Left lung (tissue), 10 donors: ENCODE data around the gene GPC6. TPM values are rescaled to one million over a fixed set of nuclear protein-coding genes. Genes with fewer than 3 reads are reported as not detected.

Experiments used
- ATAC-seq: fragments of 200-7000 bp; cut with Tn5 transposase; one replicate; pipeline ENCODE4 v1.9.1; 2020; ENCODE audit warnings: moderate library complexity
- DNase-seq, 4 donors: peaks; one replicate each; pipeline ENCODE4 v3.0.0-alpha.2; 2013 to 2020
- H3K27ac ChIP-seq, 2 donors: fragments of 200-600 bp; sonication (generic) in 1 of 2; one replicate each; pipeline versions ENCODE4 v1.5.0 to v1.8.0; 2020 to 2021
- H3K27me3 ChIP-seq, 2 donors: fragments of 200-600 bp; sonication (generic) in 1 of 2; one replicate each; pipeline versions ENCODE4 v1.5.0 to v1.8.0; 2020 to 2021
- H3K36me3 ChIP-seq, 2 donors: fragments of 200-600 bp; sonication (generic) in 1 of 2; one replicate each; pipeline versions ENCODE4 v1.5.0 to v1.8.0; 2020 to 2021
- H3K4me1 ChIP-seq, 2 donors: fragments of 200-600 bp; one replicate each; pipeline ENCODE4 v1.8.0; 2021
- H3K4me3 ChIP-seq, 2 donors: fragments of 200-600 bp; sonication (generic) in 1 of 2; one replicate each; pipeline versions ENCODE4 v1.5.0 to v1.8.0; 2020 to 2021; ENCODE audit warnings: mild to moderate bottlenecking in 1 of 2
- H3K9me3 ChIP-seq, 2 donors: fragments of 200-600 bp; sonication (generic) in 1 of 2; one replicate each; pipeline versions ENCODE4 v1.5.0 to v1.8.0; 2020 to 2021
- CTCF ChIP-seq, 2 donors: fragments of 200-600 bp; sonication (generic) in 1 of 2; IDR thresholded peaks; one replicate each; pipeline versions ENCODE4 v1.5.0 to v1.8.0; 2021; ENCODE audit warnings: antibody characterized with exemption in 2 of 2
- intact Hi-C, 2 donors: fragments of 100-400 bp; cut with DNase I; formaldehyde crosslinking; loops; one replicate each; pipeline versions ENCODE4 v1.11.2 to v1.14.2; 2022
- polyA plus RNA-seq, 6 donors: library from polyadenylated mRNA; unstranded; fragments of 120-200 nt; gene quantifications; one replicate each; pipeline ENCODE4 v1.2.1, GENCODE V29; 2013; ENCODE audit not compliant: insufficient read length in 6 of 6
- total RNA-seq, 2 donors: library from RNA; stranded (reverse); fragmentation: NEBNext Ultra II Directional; extraction: Animal tissue kit (Norgen Biotek cat#: 25700); gene quantifications; one replicate each; pipeline ENCODE4 v1.2.1, GENCODE V29; 2021
- donor health status: DM: no; HTN: yes; CAD: no.
- donor health status: DM: no; HTN: no; CAD: no.

Gene GPC6
- total and polyA plus RNA-seq, 8 donors: 9.6 to 25.8 (median 21.1) TPM

- Histone ChIP-seq H3K9me3 (no peaks in the 10 kb centered on the region), H3K4me1 (no peaks in the 10 kb centered on the region), H3K27ac (no peak overlapping the region), H3K4me3 (no peak overlapping the region), H3K27me3 (no peaks in the 10 kb centered on the region), H3K36me3 (no peaks in the 10 kb centered on the region)
- intact Hi-C loops: no loop called here
- DNase-seq (no peak), ATAC-seq (no peak)
- no peak for TF ChIP-seq CTCF (IDR thresholded peaks at IDR 0.05)
Measured at GRCh38 chr13:93777504-93777903, 550.9 kb downstream of the GPC6 start.

GRCh38 chr13:93778548-93778947, 551.9 kb downstream of the GPC6 start:
- Histone ChIP-seq H3K27me3 (no peaks in the 10 kb centered on the region), H3K4me1 (no peaks in the 10 kb centered on the region), H3K27ac (no peak overlapping the region), H3K9me3 (peaks cover 0 to 3% of the 10 kb centered on the region in 2 donors), H3K4me3 (no peak overlapping the region), H3K36me3 (no peaks in the 10 kb centered on the region)
- ATAC-seq (no peak), DNase-seq (no peak)
- intact Hi-C loops: no loop called here
- no peak for TF ChIP-seq CTCF (IDR thresholded peaks at IDR 0.05)

GRCh38 chr13:93784191-93784590, 557.6 kb downstream of the GPC6 start:
- ATAC-seq (no peak), DNase-seq (no peak)
- no peaks in the 10 kb centered on the region for H3K36me3 ChIP-seq
- no peak overlapping the region for H3K4me3 ChIP-seq
- peaks cover 0 to 3% of the 10 kb centered on the region in 2 donors for H3K9me3 ChIP-seq
- no peak overlapping the region for H3K27ac ChIP-seq
- no peaks in the 10 kb centered on the region for H3K4me1 ChIP-seq
- TF ChIP-seq CTCF (IDR thresholded peaks at IDR 0.05): no peak
- H3K27me3 ChIP-seq: no peaks in the 10 kb centered on the region
- intact Hi-C loops: no loop called here

- ATAC-seq (no peak), DNase-seq (no peak)
- H3K4me3 ChIP-seq: no peak overlapping the region
- H3K9me3 ChIP-seq: peaks cover 0 to 3% of the 10 kb centered on the region in 2 donors
- TF ChIP-seq CTCF (IDR thresholded peaks at IDR 0.05): no peak
- H3K4me1 ChIP-seq: no peaks in the 10 kb centered on the region
- no peaks in the 10 kb centered on the region for H3K27me3 ChIP-seq
- H3K27ac ChIP-seq: no peak overlapping the region
- H3K36me3 ChIP-seq: no peaks in the 10 kb centered on the region
- intact Hi-C loops: no loop called here
Measured at GRCh38 chr13:93786846-93787489, 560.4 kb downstream of the GPC6 start.

GRCh38 chr13:93788456-93788855, 561.8 kb downstream of the GPC6 start:
- H3K4me1 ChIP-seq: no peaks in the 10 kb centered on the region
- DNase-seq (no peak), ATAC-seq (peak; percentile 49)
- no peaks in the 10 kb centered on the region for H3K36me3 ChIP-seq
- intact Hi-C loops: no loop called here
- no peak for TF ChIP-seq CTCF (IDR thresholded peaks at IDR 0.05)
- no peak overlapping the region for H3K27ac ChIP-seq
- no peak overlapping the region for H3K4me3 ChIP-seq
- no peaks in the 10 kb centered on the region for H3K27me3 ChIP-seq
- no peaks in the 10 kb centered on the region for H3K9me3 ChIP-seq
